HG03103 (cell line): ENCODE data around the gene MAGI1.
"Not testable (repeated sequence)": the region's sequence is repeated elsewhere in the genome, so short reads cannot be mapped to it uniquely, and the experiment has no call there.

Experiments used
- ATAC-seq: cut with Tn5 transposase; IDR thresholded peaks from one replicate; pipeline ENCODE4 v1.9.1; 2021; ENCODE audit warnings: low read depth; ENCODE audit not compliant: unreplicated experiment

Gene MAGI1

GRCh38 chr3:66038726-66039589 lies at the start of gene MAGI1:
TSS of gene MAGI1 (minus strand) at chr3:66038918. CDS start at chr3:66038308, 610 bp downstream.
- ATAC-seq = peak; percentile 78

DNA sequence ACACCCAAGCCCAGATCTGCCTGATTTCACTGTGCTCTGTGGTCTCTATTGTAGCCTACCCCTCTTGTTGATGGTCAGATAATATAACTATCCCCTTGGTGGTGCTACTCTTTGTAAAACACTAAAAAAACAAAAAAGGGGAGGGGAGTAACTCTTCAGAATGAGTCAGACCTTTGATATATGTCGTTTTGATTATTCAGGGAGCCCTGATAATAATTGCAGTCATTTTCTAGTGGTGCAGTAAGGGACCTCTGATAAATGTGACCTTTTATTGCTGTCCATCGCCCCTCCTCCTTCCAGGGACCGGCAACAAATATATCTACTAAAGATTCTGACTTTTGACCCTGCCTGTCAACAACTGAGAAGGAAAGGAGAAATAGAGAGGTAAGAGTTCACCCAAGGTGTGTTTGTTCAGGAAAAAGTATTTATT lies 45.1 kb upstream of the MAGI1 start:
- ATAC-seq = no peak

GRCh38 chr3:66083096-66083678 lies 44.5 kb upstream of the MAGI1 start:
- no peak for ATAC-seq

GRCh38 chr3:66082679-66083078 lies 44.0 kb upstream of the MAGI1 start:
- no peak for ATAC-seq

GRCh38 chr3:66080167-66080566 lies 41.4 kb upstream of the MAGI1 start:
- no peak for ATAC-seq

DNA sequence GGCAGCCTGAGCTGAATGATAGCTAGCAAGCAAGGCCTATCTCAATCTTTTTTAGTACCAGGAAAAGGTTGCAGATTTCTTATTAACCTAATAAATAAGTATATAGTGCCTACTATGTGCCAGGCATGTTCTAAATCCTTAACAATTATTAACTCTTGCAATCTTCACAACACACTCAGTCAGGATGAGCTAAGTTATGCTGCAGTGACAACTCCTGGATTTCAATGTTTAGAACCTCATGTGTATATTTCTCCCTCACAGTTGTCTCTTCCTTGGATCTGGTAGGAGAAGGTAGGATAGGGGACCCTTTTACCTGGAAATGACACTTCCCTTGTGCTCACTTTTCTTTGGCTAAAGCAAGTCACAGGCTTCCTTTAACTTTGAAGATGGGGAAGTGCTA lies 39.3 kb upstream of the MAGI1 start:
- no peak for ATAC-seq

DNA sequence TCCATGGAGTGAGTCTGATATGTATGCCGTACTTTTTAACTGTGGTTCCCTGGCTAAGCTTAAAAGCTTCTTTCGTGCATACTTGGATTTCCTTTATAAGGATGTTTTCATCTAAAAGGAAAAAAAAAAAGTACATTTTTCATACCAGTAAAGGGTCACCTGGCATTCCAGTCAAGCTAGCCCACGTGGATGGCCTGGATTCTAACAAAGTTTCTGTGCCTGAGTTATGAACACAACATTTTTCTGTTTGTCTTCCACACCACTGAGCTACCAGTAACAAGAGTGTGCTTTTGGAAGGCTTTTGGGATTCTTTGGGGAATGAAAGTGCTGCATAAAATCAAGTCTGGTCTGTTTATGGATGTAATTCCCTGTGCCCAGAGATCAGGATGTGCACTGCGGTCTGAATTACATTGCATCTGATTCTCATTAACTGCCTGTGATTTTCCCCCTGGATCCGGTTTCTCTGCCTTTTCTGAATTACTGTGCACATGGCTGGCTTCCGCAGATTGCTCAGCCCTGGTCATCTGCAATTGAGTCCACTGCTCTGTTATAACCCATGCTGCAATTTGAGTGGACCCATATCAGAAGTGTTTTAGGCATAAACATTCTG lies 38.2 kb upstream of the MAGI1 start:
- ATAC-seq = no peak

DNA sequence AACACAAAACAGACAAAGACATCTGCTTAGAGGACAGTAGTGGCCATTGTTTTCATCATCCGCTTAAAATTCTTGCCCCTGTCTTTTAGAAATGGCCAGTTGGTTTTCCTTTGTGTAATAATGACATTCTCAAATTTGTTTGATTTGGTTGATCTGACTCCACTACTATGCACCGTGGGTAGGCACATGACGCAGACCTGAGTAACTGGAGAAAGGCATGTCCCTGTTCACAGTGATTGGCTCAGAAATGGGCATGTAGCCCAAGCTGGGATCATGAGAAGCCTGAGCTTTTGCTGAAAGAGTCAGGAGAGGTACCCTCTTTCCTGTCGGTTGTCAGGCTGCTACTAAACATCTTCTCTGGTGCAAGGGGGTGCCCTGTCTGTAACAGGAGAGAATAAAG lies 36.6 kb upstream of the MAGI1 start:
- no peak for ATAC-seq

DNA sequence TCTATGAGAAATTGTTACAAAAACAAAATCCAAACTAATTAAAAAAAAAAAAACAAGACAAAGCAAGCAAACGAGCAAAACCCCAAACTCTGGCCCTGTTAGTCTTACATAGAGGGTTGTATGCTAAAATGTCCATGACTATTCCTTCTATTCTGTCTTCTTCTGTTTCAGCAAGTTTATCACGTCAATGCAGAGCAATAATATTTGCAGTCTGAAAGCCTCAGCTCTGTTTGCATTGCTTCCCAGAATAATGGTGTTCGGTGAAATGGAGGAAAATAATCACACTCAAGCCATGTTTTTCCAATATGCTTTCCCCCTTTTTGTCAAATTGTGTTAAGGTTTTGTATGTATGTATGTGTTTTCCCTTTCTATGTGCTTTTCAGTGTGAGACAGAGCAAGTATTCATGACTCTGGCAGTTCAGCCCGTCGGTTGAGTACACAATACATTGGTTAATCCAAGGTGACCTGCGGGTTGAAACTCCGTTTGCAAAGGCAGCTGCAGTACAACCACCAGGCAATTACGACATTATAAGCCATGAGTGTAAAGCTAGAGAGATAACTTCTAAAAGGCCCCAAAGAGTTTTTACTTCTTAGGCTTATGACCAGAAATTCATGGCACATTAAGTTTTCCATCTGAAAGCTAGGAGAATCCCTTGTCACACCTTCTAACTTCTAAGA lies 34.9 kb upstream of the MAGI1 start:
- no peak for ATAC-seq

DNA sequence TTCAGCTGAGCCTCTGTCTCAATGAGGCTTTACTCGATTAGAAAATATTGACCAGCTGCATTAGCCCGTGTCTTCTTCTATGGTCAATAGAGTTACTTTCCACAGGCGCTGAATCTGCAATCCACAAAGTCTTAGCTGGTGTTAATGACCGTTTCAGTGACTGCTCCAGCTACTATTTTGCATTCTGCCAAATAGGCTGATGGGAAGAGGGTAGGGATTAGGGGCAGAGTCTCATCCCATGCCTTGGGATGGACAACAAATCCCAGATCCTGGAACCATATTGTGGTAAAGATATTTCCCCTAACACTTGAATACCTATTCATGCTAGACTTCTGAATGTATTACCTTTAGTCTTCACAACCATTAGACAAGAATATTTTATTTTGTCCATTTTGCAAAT lies 29.5 kb upstream of the MAGI1 start:
- ATAC-seq = no peak

DNA sequence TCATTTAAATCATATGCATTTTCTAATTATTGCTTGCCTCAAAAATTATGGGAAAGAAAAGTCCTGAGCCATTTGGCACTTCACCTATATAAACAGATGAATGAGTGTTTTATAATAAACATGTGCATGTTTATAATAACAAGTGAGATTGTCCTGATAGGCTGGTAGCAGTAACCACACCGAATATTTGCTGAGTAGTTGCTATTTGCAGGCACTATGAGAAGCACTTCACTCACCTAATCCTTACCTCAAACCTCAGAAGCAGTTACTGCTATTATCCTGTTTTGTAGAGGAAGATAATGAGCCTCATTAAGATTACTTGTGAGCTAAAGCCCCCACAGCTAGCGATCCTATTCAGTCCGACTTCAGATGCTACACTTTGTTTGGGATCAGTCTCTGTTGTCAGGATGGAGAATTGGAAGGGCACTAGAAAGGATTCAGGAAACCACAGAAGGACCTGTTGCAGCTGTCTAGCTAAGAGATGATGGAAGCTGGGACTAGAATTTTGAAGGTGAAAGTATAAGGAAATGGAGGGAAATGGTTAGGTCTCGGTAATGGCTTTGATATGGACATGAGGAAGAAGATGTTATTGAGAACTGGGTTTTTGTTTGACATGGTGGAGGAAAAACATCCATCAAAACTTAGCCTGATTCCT lies 28.4 kb upstream of the MAGI1 start:
- ATAC-seq = no peak

DNA sequence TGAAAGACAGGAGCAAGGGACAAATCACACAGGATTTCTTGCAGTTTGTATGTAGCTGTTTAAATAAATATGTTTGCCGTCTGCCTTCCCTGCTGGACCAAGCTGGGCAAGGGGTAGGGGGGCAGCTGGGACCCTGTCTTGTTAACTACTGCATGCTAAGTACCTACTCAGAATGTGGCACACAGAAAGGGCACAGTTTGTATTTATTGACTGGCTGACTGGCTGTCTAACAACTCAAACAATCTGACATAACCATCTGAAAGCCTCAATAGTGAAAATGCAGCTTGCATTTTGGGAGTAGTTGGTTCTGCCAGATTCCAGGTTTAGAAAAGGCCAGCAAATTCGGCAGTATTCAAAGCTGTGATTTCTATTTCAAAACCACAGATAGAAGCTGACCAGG lies 16.6 kb upstream of the MAGI1 start:
- no peak for ATAC-seq

GRCh38 chr3:66053550-66054094 lies 14.9 kb upstream of the MAGI1 start:
- no peak for ATAC-seq

- ATAC-seq = no peak
These were observed 14.2 kb upstream of the MAGI1 start for GRCh38 chr3:66052721-66053549.

DNA sequence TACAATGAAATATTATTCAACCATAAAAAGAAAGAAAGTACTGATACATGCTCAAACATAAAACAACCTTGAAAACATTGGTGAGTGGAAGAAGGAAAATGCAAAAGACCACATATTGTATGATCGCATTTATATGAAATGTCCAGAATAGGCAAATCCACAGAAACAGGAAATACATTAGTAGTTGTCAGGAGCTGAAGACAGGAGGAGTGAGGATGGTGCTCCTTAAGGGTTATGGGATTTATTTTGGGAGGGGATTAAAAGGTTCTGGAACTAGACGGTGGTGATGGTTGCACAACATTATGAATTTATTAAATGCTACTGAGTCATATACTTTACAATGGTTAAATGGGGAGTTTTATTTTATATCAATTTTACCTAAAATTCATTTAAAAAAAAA lies 12.1 kb upstream of the MAGI1 start:
- no peak for ATAC-seq

- no peak for ATAC-seq
These were observed 9.3 kb upstream of the MAGI1 start for GRCh38 chr3:66048051-66048395.

- ATAC-seq = no peak
These were observed 8.8 kb upstream of the MAGI1 start for GRCh38 chr3:66047311-66048050.

- ATAC-seq = not testable (repeated sequence)
These were observed 7.6 kb upstream of the MAGI1 start for GRCh38 chr3:66046321-66046720.

- no peak for ATAC-seq
These were observed 3.1 kb upstream of the MAGI1 start for GRCh38 chr3:66041828-66042227.
